Thyroid gland (tissue), 4 donors: ENCODE results near the gene CXCR4. TPM values are rescaled to one million over a fixed set of nuclear protein-coding genes. Genes with fewer than 3 reads are reported as not detected.

Experiments used
- DNase-seq, 2 donors: peaks; one replicate each; pipeline ENCODE4 v3.0.0-alpha.2; 2019
- H3K27ac ChIP-seq, 3 donors: fragments of 200-600 bp; sonication (generic); 1 replicate in 2 of 3; 2 replicates in 1 of 3; pipeline ENCODE4 v1.5.1; 2016 to 2019; ENCODE audit warnings: mild to moderate bottlenecking in 1 of 3, moderate library complexity in 1 of 3
- H3K27me3 ChIP-seq: fragments of 200-600 bp; sonication (generic); one replicate; pipeline ENCODE4 v1.5.1; 2019
- H3K36me3 ChIP-seq, 2 donors: fragments of 200-600 bp; sonication (generic); one replicate each; pipeline ENCODE4 v1.5.1; 2016 to 2019
- H3K4me1 ChIP-seq, 2 donors: fragments of 200-600 bp; sonication (generic); one replicate each; pipeline ENCODE4 v1.5.1; 2017 to 2019
- H3K4me3 ChIP-seq, 3 donors: fragments of 200-600 bp; sonication (generic); replicated peaks in 1 of 3; 1 replicate in 2 of 3; 2 replicates in 1 of 3; pipeline ENCODE4 v1.5.1; 2016; ENCODE audit warnings: mild to moderate bottlenecking in 1 of 3
- H3K9me3 ChIP-seq: fragments of 200-600 bp; sonication (generic); one replicate; pipeline ENCODE4 v1.5.1; 2017
- POLR2A ChIP-seq, 2 donors: fragments of 450-650 bp; IDR thresholded peaks; one replicate each; pipeline ENCODE4 v1.6.1; 2017; ENCODE audit warnings: antibody characterized with exemption in 2 of 2, mild to moderate bottlenecking in 2 of 2, moderate library complexity in 1 of 2
- WGBS, 2 donors: methylation state at CpG; one replicate each; pipeline ENCODE4 v1.1.5; 2017; 5-methylcytosine and 5-hydroxymethylcytosine counted together
- intact Hi-C: fragments of 100-400 bp; cut with DNase I; formaldehyde crosslinking; loops from one replicate; pipeline ENCODE4 v1.15.1; 2023
- total RNA-seq, 4 donors: library from RNA; depleted of rRNA; stranded (reverse); fragments of >200 nt; gene quantifications; one replicate each; pipeline ENCODE4 v1.2.3, GENCODE V29; 2016
- TF ChIP-seq, protein P1 (sequence below), 6 experiments: fragments of 200-600 bp in 3 of 6; fragments of 450-650 bp in 3 of 6; sonication (generic) in 3 of 6; IDR thresholded peaks; one replicate each; pipeline ENCODE4 v1.5.1; 2016 to 2019; ENCODE audit warnings: antibody characterized with exemption in 6 of 6, mild to moderate bottlenecking in 2 of 6, inconsistent platforms in 1 of 6, moderate library complexity in 1 of 6

Gene CXCR4
- total RNA-seq, 4 donors from 2014 or later, result 7.1 to 17.5 (median 13.5) TPM

DNA sequence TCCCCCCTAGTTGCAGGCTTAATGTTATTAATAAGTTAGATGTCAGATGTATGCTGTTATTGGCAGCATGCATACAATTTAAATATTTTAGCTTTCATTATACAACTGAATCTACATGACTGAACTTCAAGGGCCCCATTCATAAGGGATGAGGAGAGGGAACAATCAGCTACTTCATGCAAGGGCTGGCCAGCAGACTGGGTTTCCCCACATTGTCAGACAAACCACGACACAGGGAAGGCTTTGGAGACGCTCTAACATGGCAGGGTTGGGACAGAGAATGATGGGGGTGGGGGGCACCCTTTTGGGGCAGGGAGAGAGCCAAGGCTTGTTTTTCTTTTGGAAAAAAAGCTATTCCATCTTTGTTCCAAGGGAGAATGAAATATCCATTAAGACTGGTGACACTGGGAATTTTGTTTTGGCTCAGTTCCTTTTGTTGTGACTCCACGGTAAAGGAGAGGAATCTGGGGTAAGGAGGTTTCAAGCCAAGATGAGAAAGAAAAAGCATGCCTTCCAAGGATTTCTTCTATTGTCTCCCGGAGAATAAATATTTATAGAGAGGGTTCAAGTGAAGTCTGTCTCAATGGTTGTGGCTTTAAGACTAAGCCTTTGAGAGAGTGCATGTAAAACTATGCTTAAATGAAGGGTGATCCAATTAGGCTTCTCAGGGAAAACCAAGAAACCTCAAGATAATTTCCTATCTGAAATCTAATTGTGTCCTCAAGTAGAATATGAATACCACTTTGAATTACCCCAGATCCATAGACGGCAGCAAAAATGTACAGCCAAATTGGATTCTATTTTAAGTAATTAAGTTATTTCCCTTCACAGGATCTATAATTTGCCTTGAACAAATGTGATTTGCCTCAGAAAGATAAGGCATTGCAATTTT, 5.4 kb downstream of the CXCR4 start:
- 67 to 74% methylated on average over 5 of the region's 5 CpGs for WGBS, 2 donors
- DNase-seq, result no peak
- peaks cover 17 to 18% of the 10 kb centered on the region in 2 donors for H3K4me1 ChIP-seq
- H3K4me3 ChIP-seq, result no peak overlapping the region
- no peaks in the 10 kb centered on the region for H3K9me3 ChIP-seq
- TF ChIP-seq POLR2A (IDR thresholded peaks at IDR 0.05), result no peak
- TF ChIP-seq, protein P1, sequence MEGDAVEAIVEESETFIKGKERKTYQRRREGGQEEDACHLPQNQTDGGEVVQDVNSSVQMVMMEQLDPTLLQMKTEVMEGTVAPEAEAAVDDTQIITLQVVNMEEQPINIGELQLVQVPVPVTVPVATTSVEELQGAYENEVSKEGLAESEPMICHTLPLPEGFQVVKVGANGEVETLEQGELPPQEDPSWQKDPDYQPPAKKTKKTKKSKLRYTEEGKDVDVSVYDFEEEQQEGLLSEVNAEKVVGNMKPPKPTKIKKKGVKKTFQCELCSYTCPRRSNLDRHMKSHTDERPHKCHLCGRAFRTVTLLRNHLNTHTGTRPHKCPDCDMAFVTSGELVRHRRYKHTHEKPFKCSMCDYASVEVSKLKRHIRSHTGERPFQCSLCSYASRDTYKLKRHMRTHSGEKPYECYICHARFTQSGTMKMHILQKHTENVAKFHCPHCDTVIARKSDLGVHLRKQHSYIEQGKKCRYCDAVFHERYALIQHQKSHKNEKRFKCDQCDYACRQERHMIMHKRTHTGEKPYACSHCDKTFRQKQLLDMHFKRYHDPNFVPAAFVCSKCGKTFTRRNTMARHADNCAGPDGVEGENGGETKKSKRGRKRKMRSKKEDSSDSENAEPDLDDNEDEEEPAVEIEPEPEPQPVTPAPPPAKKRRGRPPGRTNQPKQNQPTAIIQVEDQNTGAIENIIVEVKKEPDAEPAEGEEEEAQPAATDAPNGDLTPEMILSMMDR (IDR thresholded peaks at IDR 0.05), result no peak
- H3K36me3 ChIP-seq, result no peaks in the 10 kb centered on the region
- H3K27ac ChIP-seq, result no peak overlapping the region
- intact Hi-C loops, result no loop called here
- H3K27me3 ChIP-seq, result no peaks in the 10 kb centered on the region

GRCh38 chr2:136111711-136112110, 6.2 kb downstream of the CXCR4 start:
- DNase-seq, result no peak

DNA sequence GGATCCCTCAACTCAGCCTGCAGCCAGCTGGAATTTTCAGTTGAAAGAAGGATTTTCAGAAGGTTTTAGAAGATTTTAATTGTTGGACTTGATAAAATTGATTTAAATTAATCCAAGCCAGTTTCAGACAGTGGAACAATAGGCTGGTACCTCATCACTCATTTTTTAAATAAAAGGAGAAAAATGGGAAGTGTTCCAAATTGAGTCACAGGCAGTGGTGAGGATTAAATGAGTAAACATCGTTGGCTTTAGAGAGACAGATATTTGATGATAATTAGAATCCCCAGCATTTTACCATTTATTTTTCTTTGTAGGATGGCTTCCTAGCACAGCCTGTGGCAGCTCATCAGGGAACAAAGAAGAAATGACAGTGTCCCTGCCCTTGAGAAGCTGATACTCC, 7.4 kb downstream of the CXCR4 start:
- no peak for TF ChIP-seq POLR2A (IDR thresholded peaks at IDR 0.05)
- TF ChIP-seq, protein P1 (IDR thresholded peaks at IDR 0.05), result no peak
- intact Hi-C loops, result no loop called here
- no peak for DNase-seq
- 75 to 78% methylated on average over 1 of the region's 1 CpG for WGBS, 2 donors
- Histone ChIP-seq H3K4me3 (no peak overlapping the region), H3K27me3 (no peaks in the 10 kb centered on the region), H3K4me1 (no peaks in the 10 kb centered on the region), H3K36me3 (no peaks in the 10 kb centered on the region), H3K27ac (no peak overlapping the region), H3K9me3 (no peaks in the 10 kb centered on the region)

More at GRCh38 chr2:136111711-136112110, 6.2 kb downstream of the CXCR4 start:
- H3K27ac ChIP-seq, result no peak overlapping the region
- H3K36me3 ChIP-seq, result no peaks in the 10 kb centered on the region
- no peak for TF ChIP-seq POLR2A (IDR thresholded peaks at IDR 0.05)
- TF ChIP-seq, protein P1 (IDR thresholded peaks at IDR 0.05), result no peak
- H3K4me1 ChIP-seq, result peaks cover 10% of the 10 kb centered on the region in 2 donors
- WGBS, 2 donors, result 86 to 94% methylated on average over 4 to 6 of the region's 6 CpGs
- H3K27me3 ChIP-seq, result no peaks in the 10 kb centered on the region
- intact Hi-C loops, result no loop called here
- H3K4me3 ChIP-seq, result no peak overlapping the region
- H3K9me3 ChIP-seq, result no peaks in the 10 kb centered on the region

DNA sequence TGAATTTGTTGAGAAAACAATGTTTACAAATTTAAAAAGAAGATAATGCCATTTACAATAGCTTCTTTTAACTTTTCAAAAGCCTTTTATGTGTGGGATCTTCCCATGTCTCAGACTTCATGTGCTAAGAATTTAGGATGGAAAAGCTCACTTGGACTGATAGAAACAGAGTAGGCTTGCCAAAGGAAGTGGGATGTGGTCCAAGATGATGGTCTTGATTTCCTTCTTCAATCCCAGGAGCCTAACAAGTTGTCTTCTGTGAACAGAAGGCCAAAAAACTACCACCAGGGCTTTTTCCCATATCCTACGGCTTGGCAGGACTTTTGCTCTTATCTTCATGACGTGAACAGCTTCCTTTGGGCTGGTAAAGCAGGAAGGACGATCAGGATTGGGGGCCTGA, 9.5 kb downstream of the CXCR4 start:
- Histone ChIP-seq H3K36me3 (no peaks in the 10 kb centered on the region), H3K27ac (no peak overlapping the region), H3K4me3 (no peak overlapping the region), H3K4me1 (no peaks in the 10 kb centered on the region), H3K9me3 (no peaks in the 10 kb centered on the region), H3K27me3 (no peaks in the 10 kb centered on the region)
- TF ChIP-seq POLR2A (IDR thresholded peaks at IDR 0.05), result no peak
- TF ChIP-seq, protein P1 (IDR thresholded peaks at IDR 0.05), result no peak
- DNase-seq, result no peak
- 78 to 82% methylated on average over 3 of the region's 3 CpGs for WGBS, 2 donors
- intact Hi-C loops, result no loop called here
